Body of pancreas (tissue), 4 donors: Measurements from ENCODE around the gene ZNF26.

ENCODE experiments used
- CTCF ChIP-seq, 7 experiments: fragments of 450-650 bp in 4 of 7; fragments of 200-600 bp in 3 of 7; sonication (generic) in 3 of 7; IDR thresholded peaks; one replicate each; pipeline ENCODE4 v1.5.1; 2016 to 2019; ENCODE audit warnings: antibody characterized with exemption in 7 of 7
- POLR2A ChIP-seq, 3 donors: fragments of 450-650 bp; IDR thresholded peaks; one replicate each; pipeline ENCODE4 v1.6.1; 2016; ENCODE audit warnings: antibody characterized with exemption in 3 of 3, mild to moderate bottlenecking in 2 of 3

- TF ChIP-seq CTCF (IDR thresholded peaks at IDR 0.05) = no peak
- TF ChIP-seq POLR2A (IDR thresholded peaks at IDR 0.05) = no peak
Measured at GRCh38 chr12:133023566-133023965, 37.4 kb downstream of the ZNF26 start.
